Upper lobe of left lung (tissue), 4 donors: ENCODE data around the gene COG1.

Experiments used
- CTCF ChIP-seq, 6 experiments: fragments of 450-650 bp in 4 of 6; fragments of 200-600 bp in 2 of 6; sonication (generic) in 2 of 6; IDR thresholded peaks; one replicate each; pipeline ENCODE4 v1.5.1; 2016 to 2019; ENCODE audit warnings: antibody characterized with exemption in 6 of 6
- EP300 ChIP-seq, 4 donors: sonication (generic); formaldehyde crosslinking; IDR thresholded peaks; one replicate each; pipeline ENCODE4 v1.5.1; 2017; ENCODE audit warnings: antibody characterized with exemption in 4 of 4, control low read depth in 2 of 4
- POLR2A ChIP-seq, 4 donors: fragments of 450-650 bp; IDR thresholded peaks; one replicate each; pipeline ENCODE4 v1.5.1; 2016 to 2017; ENCODE audit warnings: antibody characterized with exemption in 4 of 4, mild to moderate bottlenecking in 2 of 4

- TF ChIP-seq EP300 (IDR thresholded peaks at IDR 0.05) (no peak), POLR2A (IDR thresholded peaks at IDR 0.05) (no peak), CTCF (IDR thresholded peaks at IDR 0.05) (no peak)
These were observed 8.5 kb upstream of the COG1 start for GRCh38 chr17:73184136-73184993.
